Heart left ventricle (tissue), 13 donors: ENCODE data around the gene GPR27.

Source experiments
- POLR2A ChIP-seq, 2 donors: fragments of 450-650 bp; IDR thresholded peaks; one replicate each; pipeline ENCODE4 v1.6.1; 2017; ENCODE audit warnings: antibody characterized with exemption in 2 of 2, mild to moderate bottlenecking in 2 of 2, moderate library complexity in 2 of 2
- TF ChIP-seq, protein P1 (sequence below), 12 donors: fragments of 200-600 bp; sonication (generic) in 4 of 12; IDR thresholded peaks; one replicate each; pipeline versions ENCODE4 v1.5.0 to v1.8.0; 2018 to 2022; ENCODE audit warnings: antibody characterized with exemption in 12 of 12, mild to moderate bottlenecking in 5 of 12
- donor health status: ischemic (EF 13 %, LVEDD 7.1; RV severe dilation, severe dysfunction).
- donor health status: DM: no; HTN: yes; CAD: no.
- donor health status: DM: no; HTN: no; CAD: no.
- donor health status: ischemic (EF 25% LVEDD 6.9; RV normal size, moderate dysfunction).
- donor health status: ischemic (EF 25% LVEDD 5.7; RV mildly dilated, moderate dysfunction).
- donor health status: ischemic (EF 35%, LVEDD 5.7; RV mildly dilated, moderate dysfunction).
- donor health status: nonischemic (EF 11% LVEDD 7.7; RV severe dilation, severe dysfunction).
- donor health status: DM: yes; HTN: yes; CAD: no.
- donor health status: PGD.
- donor health status: ischemic (EF 29% LVEDD 5.4; RV normal size, mild dysfunction).
- donor health status: nonischemic (EF 23%, LVEDD 6.1; RV moderate dilation, normal function).

- TF ChIP-seq, protein P1, sequence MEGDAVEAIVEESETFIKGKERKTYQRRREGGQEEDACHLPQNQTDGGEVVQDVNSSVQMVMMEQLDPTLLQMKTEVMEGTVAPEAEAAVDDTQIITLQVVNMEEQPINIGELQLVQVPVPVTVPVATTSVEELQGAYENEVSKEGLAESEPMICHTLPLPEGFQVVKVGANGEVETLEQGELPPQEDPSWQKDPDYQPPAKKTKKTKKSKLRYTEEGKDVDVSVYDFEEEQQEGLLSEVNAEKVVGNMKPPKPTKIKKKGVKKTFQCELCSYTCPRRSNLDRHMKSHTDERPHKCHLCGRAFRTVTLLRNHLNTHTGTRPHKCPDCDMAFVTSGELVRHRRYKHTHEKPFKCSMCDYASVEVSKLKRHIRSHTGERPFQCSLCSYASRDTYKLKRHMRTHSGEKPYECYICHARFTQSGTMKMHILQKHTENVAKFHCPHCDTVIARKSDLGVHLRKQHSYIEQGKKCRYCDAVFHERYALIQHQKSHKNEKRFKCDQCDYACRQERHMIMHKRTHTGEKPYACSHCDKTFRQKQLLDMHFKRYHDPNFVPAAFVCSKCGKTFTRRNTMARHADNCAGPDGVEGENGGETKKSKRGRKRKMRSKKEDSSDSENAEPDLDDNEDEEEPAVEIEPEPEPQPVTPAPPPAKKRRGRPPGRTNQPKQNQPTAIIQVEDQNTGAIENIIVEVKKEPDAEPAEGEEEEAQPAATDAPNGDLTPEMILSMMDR (IDR thresholded peaks at IDR 0.05) = no peak
- no peak for TF ChIP-seq POLR2A (IDR thresholded peaks at IDR 0.05)
Measured at GRCh38 chr3:71758091-71758490, 4.4 kb downstream of the GPR27 start.
